T-cell (primary cell): ENCODE results near the gene CNOT4. TPM values are rescaled to one million over a fixed set of nuclear protein-coding genes. Genes with fewer than 3 reads are reported as not detected.

Source experiments
- ATAC-seq, 4 experiments: fragments of 200-7000 bp in 3 of 4; fragments of 150-1000 bp in 1 of 4; cut with Tn5 transposase; replicated peaks in 1 of 4; 1 replicate in 3 of 4; 2 replicates in 1 of 4; pipeline ENCODE4 v1.10.0; 2021; ENCODE audit warnings: moderate library complexity in 3 of 4, mild to moderate bottlenecking in 2 of 4, moderate number of reproducible peaks in 1 of 4
- CTCF ChIA-PET, 2 donors: fragments of 300-600 bp; sonication (Branson Sonifier 250); formaldehyde crosslinking; loops; one replicate each; lab custom pipeline; 2022; ENCODE audit warnings: antibody characterized with exemption in 2 of 2; lab: Charles Lee
- POLR2A ChIA-PET, 2 donors: fragments of 300-600 bp; sonication (Branson Sonifier 250); formaldehyde crosslinking; loops; one replicate each; lab custom pipeline; 2022; ENCODE audit warnings: antibody characterized with exemption in 2 of 2; lab: Charles Lee
- DNase-seq, 35 experiments: peaks; one replicate each; pipeline versions ENCODE4 v3.0.0 to v3.0.0-alpha.2; 2013 to 2023
- H3K27ac ChIP-seq: one replicate; pipeline ENCODE4 v1.5.1; 2013; ENCODE audit warnings: low read length
- H3K27me3 ChIP-seq, 2 experiments: replicated peaks in 1 of 2; 1 replicate in 1 of 2; 2 replicates in 1 of 2; pipeline versions ENCODE4 v1.6.1 to v1.7.0; 2013; ENCODE audit warnings: low read length in 1 of 2, mixed read lengths in 1 of 2; ENCODE audit not compliant: control insufficient read depth in 2 of 2, insufficient read depth in 2 of 2; ENCODE audit errors: extremely low read depth in 1 of 2
- H3K36me3 ChIP-seq, 2 donors: 1 replicate in 1 of 2; 2 replicates in 1 of 2; pipeline versions ENCODE4 v1.6.1 to v1.7.0; 2013; ENCODE audit warnings: low read length in 1 of 2; ENCODE audit not compliant: control insufficient read depth in 2 of 2, insufficient read depth in 1 of 2; ENCODE audit errors: extremely low read depth in 1 of 2
- H3K4me1 ChIP-seq, 2 experiments: 1 replicate in 1 of 2; 2 replicates in 1 of 2; pipeline versions ENCODE4 v1.6.1 to v1.7.0; 2013; ENCODE audit warnings: low read length in 2 of 2, mixed read lengths in 1 of 2; ENCODE audit not compliant: insufficient read depth in 2 of 2, control insufficient read depth in 1 of 2; ENCODE audit errors: extremely low read depth in 1 of 2
- H3K4me3 ChIP-seq, 2 donors: 1 replicate in 1 of 2; 2 replicates in 1 of 2; pipeline versions ENCODE4 v1.5.1 to v1.7.0; 2013; ENCODE audit warnings: mild to moderate bottlenecking in 2 of 2, low read length in 1 of 2, moderate library complexity in 1 of 2; ENCODE audit not compliant: control insufficient read depth in 1 of 2; ENCODE audit errors: extremely low read depth in 1 of 2
- H3K9me3 ChIP-seq: 2 replicates; pipeline ENCODE4 v1.7.0; 2013
- H3K27ac Mint-ChIP-seq, 2 donors: one replicate each; pipeline ENCODE4 v1.8.0; 2020 to 2021; ENCODE audit warnings: mild to moderate bottlenecking in 2 of 2, mixed read lengths in 2 of 2
- H3K27me3 Mint-ChIP-seq, 2 donors: one replicate each; pipeline ENCODE4 v1.8.0; 2021 to 2022; ENCODE audit warnings: mixed read lengths in 2 of 2
- H3K36me3 Mint-ChIP-seq: one replicate; pipeline ENCODE4 v1.8.0; 2021; ENCODE audit warnings: mixed read lengths
- H3K4me1 Mint-ChIP-seq, 3 donors: one replicate each; pipeline ENCODE4 v1.8.0; 2020 to 2022; ENCODE audit warnings: mixed read lengths in 3 of 3, mild to moderate bottlenecking in 1 of 3
- H3K4me3 Mint-ChIP-seq, 3 donors: one replicate each; pipeline ENCODE4 v1.8.0; 2020 to 2022; ENCODE audit warnings: mild to moderate bottlenecking in 3 of 3, mixed read lengths in 3 of 3, moderate library complexity in 3 of 3
- H3K9me3 Mint-ChIP-seq, 3 donors: one replicate each; pipeline ENCODE4 v1.8.0; 2020 to 2022; ENCODE audit warnings: mixed read lengths in 3 of 3
- WGBS: methylation state at CpG from one replicate; pipeline ENCODE4 v1.1.5; 2013; ENCODE audit warnings: missing lambda C conversion rate; ENCODE audit not compliant: insufficient coverage; 5-methylcytosine and 5-hydroxymethylcytosine counted together
- total RNA-seq, 35 experiments: library from RNA in 6 of 35; stranded (reverse) in 6 of 35; fragments of 120-200 nt in 1 of 35; gene quantifications; one replicate each; pipeline versions ENCODE4 v1.2.1 to v1.2.4 and lab custom pipeline; 2013 to 2026

CNOT4 gene
- total RNA-seq, 5 donors from 2014 or later (not counting 1 experiment from before 2014, with no cell fraction given), result 29.4 to 36.8 (median 33.7) TPM

DNA sequence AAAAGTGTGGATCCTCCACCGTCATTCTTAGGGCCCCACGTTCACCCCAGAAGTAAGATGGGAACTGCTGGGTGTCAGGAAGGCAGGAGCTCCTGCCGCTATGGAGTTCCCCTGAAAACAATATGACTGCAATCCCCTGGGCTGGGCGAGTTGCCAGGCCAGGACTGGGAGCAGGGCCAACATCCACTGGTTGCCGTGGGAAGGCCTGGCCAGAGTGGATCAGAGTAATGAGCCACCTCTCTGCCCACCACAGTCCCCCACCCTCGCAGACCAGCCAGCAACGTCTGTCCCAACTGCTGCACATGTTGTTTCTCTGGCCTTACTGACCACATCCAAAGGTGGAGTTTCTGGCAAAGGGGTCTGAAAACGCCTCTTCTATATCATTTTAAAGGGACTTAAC is 189.6 kb downstream of the CNOT4 start:
- WGBS, result 34% methylated on average over 5 of the region's 8 CpGs
- ATAC-seq, result no peak
- H3K4me1 Mint-ChIP-seq, result no peaks in the 10 kb centered on the region
- H3K4me3 Mint-ChIP-seq, result no peak overlapping the region
- ChIA-PET POLR2A (no interaction called here), CTCF (no interaction called here)
- peaks cover 0 to 11% (median 10%) of the 10 kb centered on the region in 3 donors for H3K9me3 Mint-ChIP-seq
- no peaks in the 10 kb centered on the region for H3K27me3 Mint-ChIP-seq
- no peak overlapping the region for H3K27ac ChIP-seq
- peaks cover 5% of the 10 kb centered on the region for H3K36me3 Mint-ChIP-seq
- H3K27ac Mint-ChIP-seq, result no peak overlapping the region
- H3K9me3 ChIP-seq, result no peaks in the 10 kb centered on the region
- H3K4me3 ChIP-seq, result no peak overlapping the region
- no peak for DNase-seq
- no peaks in the 10 kb centered on the region for H3K4me1 ChIP-seq
- H3K36me3 ChIP-seq, result no peaks in the 10 kb centered on the region
- no peaks in the 10 kb centered on the region for H3K27me3 ChIP-seq

DNA sequence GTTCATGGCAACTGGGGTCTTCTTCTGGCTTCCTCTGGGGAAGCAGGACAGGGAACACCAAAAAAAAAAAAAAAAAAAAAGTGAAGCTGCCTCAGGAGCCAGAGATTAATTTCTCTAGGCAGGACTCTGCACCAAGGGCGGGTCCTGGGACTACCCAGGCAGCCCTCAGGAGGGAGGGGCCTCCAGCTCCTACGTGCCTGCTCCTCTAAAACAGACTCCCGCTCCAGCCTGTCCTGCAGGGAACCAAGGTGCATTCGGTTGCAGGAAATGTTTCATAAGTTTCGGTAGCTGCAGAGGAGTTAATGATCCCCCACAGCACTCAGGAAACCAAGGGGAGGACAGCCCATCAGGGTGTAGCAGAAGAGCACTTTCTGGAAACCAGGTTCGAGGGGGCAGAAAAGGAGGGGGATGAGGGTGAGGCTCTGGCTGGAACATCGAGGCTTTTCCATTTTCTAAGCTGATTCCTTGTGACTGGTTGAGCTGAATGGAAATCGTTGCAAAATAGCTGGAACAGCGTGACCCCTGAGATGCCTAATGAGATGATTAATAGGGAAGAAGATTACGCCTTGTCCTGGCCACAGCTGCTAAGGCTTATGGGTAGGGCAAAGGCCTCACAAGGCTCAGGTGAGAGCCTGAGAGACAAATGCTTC is 192.1 kb downstream of the CNOT4 start:
- Mint-ChIP-seq H3K4me3 (no peak overlapping the region), H3K4me1 (no peaks in the 10 kb centered on the region), H3K36me3 (no peaks in the 10 kb centered on the region), H3K27me3 (no peaks in the 10 kb centered on the region), H3K27ac (no peak overlapping the region), H3K9me3 (no peaks in the 10 kb centered on the region)
- H3K27me3 ChIP-seq, result no peaks in the 10 kb centered on the region
- H3K4me1 ChIP-seq, result no peaks in the 10 kb centered on the region
- no peak for ATAC-seq
- POLR2A ChIA-PET, result no interaction called here
- no peaks in the 10 kb centered on the region for H3K9me3 ChIP-seq
- no peak overlapping the region for H3K4me3 ChIP-seq
- CTCF ChIA-PET, result interaction anchor here in 1 of 2 donors (0.6 kb wide), 1 partner anchor 15 kb away, joined by 3 read pairs; no protein-coding TSS in a partner anchor
- no peak for DNase-seq
- no peak overlapping the region for H3K27ac ChIP-seq
- no peaks in the 10 kb centered on the region for H3K36me3 ChIP-seq
- WGBS, result 78% methylated on average over 7 of the region's 10 CpGs

DNA sequence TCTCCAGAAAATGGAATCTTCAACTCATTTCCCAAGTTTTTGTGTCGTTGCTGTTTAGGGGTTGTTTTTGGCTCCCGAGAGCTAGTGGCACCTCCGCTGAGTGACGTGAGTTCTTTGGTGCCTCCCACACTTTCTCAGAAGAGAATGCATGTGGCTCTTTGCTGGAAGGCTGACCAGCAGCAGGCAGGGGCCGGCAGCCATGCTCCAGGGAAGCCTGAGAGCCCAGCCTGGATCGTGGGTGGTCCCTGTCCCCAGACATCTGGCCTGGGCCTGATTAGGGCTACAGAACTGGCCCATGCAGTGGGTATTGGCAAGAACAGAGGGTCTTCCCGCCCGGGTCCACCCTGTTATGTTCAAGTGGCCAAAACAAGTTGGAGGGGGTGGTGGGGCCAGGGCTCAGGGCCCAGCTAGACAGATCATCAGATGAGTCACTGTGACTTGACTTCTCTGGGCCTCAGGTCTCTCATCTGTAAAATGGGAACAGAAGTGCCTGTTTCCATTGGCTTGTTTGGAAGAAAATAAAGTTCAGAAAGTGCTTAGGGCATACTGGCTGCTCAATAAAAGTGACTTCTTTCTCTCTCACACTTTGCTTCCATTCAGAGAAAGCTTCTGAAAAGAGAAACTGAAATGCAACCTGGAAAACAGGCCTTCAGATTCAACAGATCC is 193.1 kb downstream of the CNOT4 start:
- ATAC-seq (no peak), DNase-seq (no peak)
- CTCF ChIA-PET, result no interaction called here
- no peaks in the 10 kb centered on the region for H3K9me3 ChIP-seq
- Mint-ChIP-seq H3K36me3 (no peaks in the 10 kb centered on the region), H3K4me1 (no peaks in the 10 kb centered on the region), H3K4me3 (no peak overlapping the region), H3K27ac (no peak overlapping the region), H3K9me3 (no peaks in the 10 kb centered on the region), H3K27me3 (no peaks in the 10 kb centered on the region)
- no peaks in the 10 kb centered on the region for H3K4me1 ChIP-seq
- no peaks in the 10 kb centered on the region for H3K36me3 ChIP-seq
- H3K27me3 ChIP-seq, result no peaks in the 10 kb centered on the region
- 73% methylated on average over 7 of the region's 8 CpGs for WGBS
- no peak overlapping the region for H3K27ac ChIP-seq
- POLR2A ChIA-PET, result no interaction called here
- no peak overlapping the region for H3K4me3 ChIP-seq

DNA sequence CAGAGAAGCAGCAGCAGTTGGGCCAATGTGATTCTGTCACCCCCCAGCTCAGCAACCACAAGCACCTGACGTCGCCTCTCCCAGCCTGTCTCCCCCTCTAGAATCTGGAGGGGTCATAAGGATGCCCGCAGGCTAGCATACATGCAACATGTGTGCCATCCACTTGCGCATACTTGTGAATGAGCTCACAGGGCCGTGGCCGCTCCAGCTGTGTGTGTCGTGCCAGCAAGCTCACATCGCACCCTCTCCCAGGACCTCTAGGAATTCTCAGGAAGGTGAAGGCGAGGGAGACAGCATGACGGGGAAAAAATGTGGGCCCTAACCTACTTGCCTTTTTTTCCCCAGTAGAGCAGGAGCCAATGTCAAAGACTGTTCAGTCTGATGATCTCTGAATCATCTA is 195.9 kb downstream of the CNOT4 start:
- H3K36me3 Mint-ChIP-seq, result no peaks in the 10 kb centered on the region
- no peak for DNase-seq
- Histone ChIP-seq H3K4me3 (no peak overlapping the region), H3K4me1 (no peaks in the 10 kb centered on the region), H3K27me3 (peaks cover 0 to 9% of the 10 kb centered on the region in 2 experiments), H3K27ac (no peak overlapping the region), H3K36me3 (no peaks in the 10 kb centered on the region), H3K9me3 (no peaks in the 10 kb centered on the region)
- WGBS, result 86% methylated on average over 7 of the region's 10 CpGs
- no peak overlapping the region for H3K27ac Mint-ChIP-seq
- no peaks in the 10 kb centered on the region for H3K9me3 Mint-ChIP-seq
- no peaks in the 10 kb centered on the region for H3K4me1 Mint-ChIP-seq
- ChIA-PET POLR2A (no interaction called here), CTCF (no interaction called here)
- H3K27me3 Mint-ChIP-seq, result peaks cover 0 to 1% of the 10 kb centered on the region in 2 donors
- ATAC-seq, result no peak
- H3K4me3 Mint-ChIP-seq, result no peak overlapping the region

Other genes starting within 250 kb of the CNOT4 start
- 10 to 100 TPM; 52.4 to 63.0 (median 57.8) TPM for gene NUP205, start 47.8 kb upstream of the CNOT4 start, total RNA-seq
- gene STMP1, start 152.4 kb upstream of the CNOT4 start, total RNA-seq, result 10 to 100 TPM; 15.2 to 23.0 (median 21.5) TPM
- gene SLC13A4, start 218.1 kb upstream of the CNOT4 start, total RNA-seq, result not detected
- not detected for gene FAM180A, start 238.7 kb upstream of the CNOT4 start, total RNA-seq